Forelimb muscle (tissue), 1 donor: ENCODE results near the gene SLC39A10. TPM values are rescaled to one million over a fixed set of nuclear protein-coding genes. Genes with fewer than 3 reads are reported as not detected.
"Not testable (repeated sequence)": the region's sequence is repeated elsewhere in the genome, so short reads cannot be mapped to it uniquely, and the experiment has no call there.

Experiments used
- DNase-seq: peaks from one replicate; pipeline ENCODE4 v3.0.0-alpha.2; 2013; ENCODE audit warnings: low read depth
- polyA plus RNA-seq: library from polyadenylated mRNA; unstranded; fragments of 120-200 nt; gene quantifications from one replicate; pipeline ENCODE4 v1.2.1, GENCODE V29; 2013; ENCODE audit not compliant: insufficient read length

The SLC39A10 gene
- polyA plus RNA-seq, result 21.3 TPM

DNA sequence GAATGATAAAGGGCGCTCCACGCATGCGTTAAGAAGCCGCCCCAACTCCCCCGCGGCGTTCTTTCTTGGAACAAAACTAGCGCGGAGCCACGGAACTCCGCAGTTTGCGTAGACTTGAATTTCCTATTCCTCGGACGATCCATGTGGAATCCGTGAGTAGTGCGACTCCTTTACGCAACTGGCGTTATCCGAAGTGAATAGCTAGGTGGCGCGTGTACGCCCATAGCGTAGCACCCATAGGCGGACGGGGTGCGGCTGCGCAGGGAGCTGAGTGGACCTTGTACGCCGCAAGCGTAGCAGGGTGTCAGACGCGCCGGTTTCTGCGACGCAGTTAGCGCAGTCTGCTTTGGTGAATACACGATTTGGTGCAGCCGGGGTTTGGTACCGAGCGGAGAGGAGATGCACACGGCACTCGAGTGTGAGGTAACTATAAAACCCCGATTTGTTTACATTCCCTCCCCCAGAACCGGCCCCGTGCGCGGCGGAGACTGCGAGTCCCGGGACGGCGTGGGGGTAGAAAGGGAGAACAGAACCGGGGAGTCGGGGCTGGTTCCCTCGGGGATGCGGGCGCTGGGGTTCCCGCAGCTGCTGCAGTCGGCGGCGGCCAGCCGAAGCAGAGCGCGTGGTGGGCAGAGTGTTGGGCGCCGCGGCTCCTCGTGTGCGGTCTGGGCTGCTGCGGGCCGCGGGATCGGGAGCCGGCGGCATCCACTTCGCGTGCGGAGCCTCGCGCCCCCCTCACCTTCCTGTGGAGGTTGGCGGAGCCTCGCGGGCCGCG is at the start of gene SLC39A10:
Gene SLC39A10 (plus strand): TSS at position 368 of the 775 bp plus-strand sequence. CDS start 22,817 bp downstream, outside the sequence.
- DNase-seq, result peak; percentile 98

- no peak for DNase-seq
Observed at GRCh38 chr2:195608768-195609454, 48.1 kb upstream of the SLC39A10 start.

- no peak for DNase-seq
Observed at GRCh38 chr2:195610717-195611116, 46.3 kb upstream of the SLC39A10 start.

GRCh38 chr2:195612611-195613495 is 44.2 kb upstream of the SLC39A10 start:
- no peak for DNase-seq

GRCh38 chr2:195613922-195614321 is 43.1 kb upstream of the SLC39A10 start:
- DNase-seq, result peak; percentile 52

DNA sequence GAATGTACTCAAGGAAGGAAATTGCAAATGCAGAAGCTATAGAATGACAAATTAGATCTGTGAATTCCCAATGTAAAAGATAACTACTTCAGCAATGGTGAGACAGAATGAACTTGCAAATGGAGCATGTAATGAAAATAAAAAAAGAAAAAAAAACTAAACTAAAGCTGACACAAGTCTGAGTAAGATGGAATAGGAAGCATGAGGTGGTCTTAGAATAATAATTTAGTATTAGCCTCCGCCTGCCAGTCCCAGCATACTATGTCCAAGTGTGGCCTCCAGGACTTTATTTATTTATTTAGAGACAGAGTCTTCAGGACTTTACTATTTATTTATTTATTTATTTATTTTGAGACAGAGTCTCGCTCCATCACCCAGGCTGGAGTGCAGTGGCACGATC is 37.4 kb upstream of the SLC39A10 start:
- no peak for DNase-seq

GRCh38 chr2:195620501-195620900 is 36.5 kb upstream of the SLC39A10 start:
- no peak for DNase-seq

- DNase-seq, result no peak
Observed at GRCh38 chr2:195622966-195623365, 34.1 kb upstream of the SLC39A10 start.

- no peak for DNase-seq
Observed at GRCh38 chr2:195626507-195626906, 30.5 kb upstream of the SLC39A10 start.

DNA sequence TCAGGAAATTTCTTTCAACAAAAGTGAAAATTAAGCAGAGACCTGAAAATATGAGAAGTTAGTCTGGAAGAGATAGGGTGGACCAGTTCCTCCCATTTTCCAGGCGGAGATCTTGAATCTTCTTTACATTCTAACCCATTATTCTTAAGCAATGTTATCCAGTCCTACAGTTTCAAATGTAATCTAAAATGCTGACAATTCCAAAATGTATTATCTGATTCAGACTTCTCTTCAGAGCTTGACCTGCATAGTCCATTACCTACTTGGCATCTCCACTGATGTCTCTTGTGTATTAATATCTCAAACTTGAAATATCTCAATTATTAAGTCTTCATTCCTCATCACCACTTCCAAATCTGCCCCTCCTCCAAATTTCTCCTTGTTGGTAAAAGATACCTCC is 28.4 kb upstream of the SLC39A10 start:
- no peak for DNase-seq

- no peak for DNase-seq
Observed at GRCh38 chr2:195632856-195633572, 24.0 kb upstream of the SLC39A10 start.

GRCh38 chr2:195633573-195633870 is 23.5 kb upstream of the SLC39A10 start:
- no peak for DNase-seq

- DNase-seq, result no peak
Observed at GRCh38 chr2:195633974-195634373, 23.1 kb upstream of the SLC39A10 start.

GRCh38 chr2:195636890-195637289 is 20.1 kb upstream of the SLC39A10 start:
- DNase-seq, result no peak

DNA sequence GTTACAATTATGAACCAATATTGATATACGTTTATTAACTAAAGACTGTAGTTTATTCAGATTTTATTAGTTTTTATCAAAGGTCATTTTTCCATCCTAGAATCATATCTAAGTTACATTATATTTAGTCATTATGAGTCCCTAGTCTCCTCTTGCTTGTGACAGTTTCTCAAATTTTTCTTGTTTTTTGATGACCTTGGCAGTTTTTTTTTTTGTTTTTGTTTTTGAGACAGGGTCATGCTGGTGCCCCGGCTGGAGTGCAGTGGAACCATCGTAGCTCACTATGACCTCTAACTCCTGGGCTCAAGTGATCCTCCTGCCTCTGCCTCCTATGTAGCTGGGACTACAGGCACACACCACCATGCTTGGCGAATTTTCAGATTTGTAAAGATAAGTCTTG is 18.3 kb upstream of the SLC39A10 start:
- no peak for DNase-seq

GRCh38 chr2:195639238-195639858 is 17.7 kb upstream of the SLC39A10 start:
- DNase-seq, result no peak

GRCh38 chr2:195639959-195640358 is 17.1 kb upstream of the SLC39A10 start:
- no peak for DNase-seq

GRCh38 chr2:195642027-195642678 is 14.9 kb upstream of the SLC39A10 start:
- DNase-seq, result no peak

GRCh38 chr2:195642679-195643068 is 14.4 kb upstream of the SLC39A10 start:
- DNase-seq, result no peak

DNA sequence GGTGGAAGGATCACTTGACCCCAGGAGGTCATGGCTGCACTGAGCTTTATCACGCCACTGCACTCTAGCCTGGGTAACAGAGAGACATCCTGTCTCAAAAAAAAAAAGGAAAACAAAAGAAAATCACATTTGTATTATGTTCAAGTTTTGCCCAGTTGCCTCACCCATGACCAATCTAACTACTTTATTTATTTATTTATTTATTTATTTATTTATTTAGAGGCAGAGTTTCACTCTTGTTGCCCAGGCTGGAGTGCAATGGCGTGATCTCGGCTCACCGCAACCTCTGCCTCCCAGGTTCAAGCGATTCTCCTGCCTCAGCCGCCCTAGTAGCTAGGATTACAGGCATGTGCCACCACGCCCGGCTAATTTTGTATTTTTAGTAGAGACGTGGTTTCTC is 12.3 kb upstream of the SLC39A10 start:
- DNase-seq, result not testable (repeated sequence)

GRCh38 chr2:195645413-195645812 is 11.6 kb upstream of the SLC39A10 start:
- no peak for DNase-seq
